GM12865 (cell line): ENCODE measurements around the gene ERBB4.
A peak's percentile ranks its signal among the peaks of the same experiment; 100 is the strongest.

Source experiments
- DNase-seq: peaks from one replicate; pipeline ENCODE4 v3.0.0; 2010; ENCODE audit warnings: low read depth
- H3K4me3 ChIP-seq: 2 replicates; pipeline ENCODE4 v1.5.1; 2011; ENCODE audit warnings: mild to moderate bottlenecking, low read depth, low read length, control low read depth
- CTCF ChIP-seq: IDR thresholded peaks from 2 replicates; pipeline ENCODE4 v1.5.1; 2011; ENCODE audit warnings: low read length, control low read depth, low read depth, inconsistent platforms; ENCODE audit not compliant: insufficient read depth; ENCODE audit errors: missing control alignments

The ERBB4 gene

GRCh38 chr2:211934811-211935210, 603.8 kb downstream of the ERBB4 start:
- TF ChIP-seq CTCF: no peak
- no peak for DNase-seq
- H3K4me3 ChIP-seq: no peak overlapping the region

GRCh38 chr2:211931314-211931713, 607.3 kb downstream of the ERBB4 start:
- TF ChIP-seq CTCF: no peak
- no peak overlapping the region for H3K4me3 ChIP-seq
- DNase-seq: no peak

GRCh38 chr2:211930331-211930730, 608.3 kb downstream of the ERBB4 start:
- TF ChIP-seq CTCF: no peak
- DNase-seq: peak; percentile 73

GRCh38 chr2:211928201-211928600, 610.4 kb downstream of the ERBB4 start:
- no peak for DNase-seq
- no peak overlapping the region for H3K4me3 ChIP-seq

More at GRCh38 chr2:211930331-211930730, 608.3 kb downstream of the ERBB4 start:
- no peak overlapping the region for H3K4me3 ChIP-seq

GRCh38 chr2:211923019-211923418, 615.6 kb downstream of the ERBB4 start:
- H3K4me3 ChIP-seq: no peak overlapping the region
- no peak for DNase-seq
- no peak for TF ChIP-seq CTCF

More at GRCh38 chr2:211928201-211928600, 610.4 kb downstream of the ERBB4 start:
- TF ChIP-seq CTCF: no peak

- TF ChIP-seq CTCF: no peak
- no peak overlapping the region for H3K4me3 ChIP-seq
- DNase-seq: no peak
Measured at GRCh38 chr2:211903961-211904360, 634.6 kb downstream of the ERBB4 start.

GRCh38 chr2:211901226-211901846, 637.3 kb downstream of the ERBB4 start:
- no peak for TF ChIP-seq CTCF
- no peak overlapping the region for H3K4me3 ChIP-seq
- DNase-seq: no peak
